ENCODE results near the gene CD58.
A peak's percentile ranks its signal among the peaks of the same experiment; 100 is the strongest.
"Not testable (repeated sequence)": the region's sequence is repeated elsewhere in the genome, so short reads cannot be mapped to it uniquely, and the experiment has no call there.

Gene CD58

GRCh38 chr1:116593401-116593800, 22.6 kb upstream of the CD58 start:
- DNase-seq (ENCODE audit: low read depth in 2 of 2), result not testable (repeated sequence)

GRCh38 chr1:116591951-116592605, 21.3 kb upstream of the CD58 start:
- DNase-seq (ENCODE audit: low read depth in 2 of 2), result not testable (repeated sequence)

- not testable (repeated sequence) for DNase-seq (ENCODE audit: low read depth in 2 of 2)
Observed at GRCh38 chr1:116591006-116591950, 20.5 kb upstream of the CD58 start.

GRCh38 chr1:116590359-116591005, 19.7 kb upstream of the CD58 start:
- DNase-seq (ENCODE audit: low read depth in 2 of 2), result not testable (repeated sequence)

- not testable (repeated sequence) for DNase-seq (ENCODE audit: low read depth in 2 of 2)
Observed at GRCh38 chr1:116589101-116589735, 18.4 kb upstream of the CD58 start.

GRCh38 chr1:116587501-116588227, 16.8 kb upstream of the CD58 start:
- no peak for DNase-seq (ENCODE audit: low read depth in 2 of 2)

GRCh38 chr1:116586741-116587143, 15.9 kb upstream of the CD58 start:
- no peak for DNase-seq (ENCODE audit: low read depth in 2 of 2)

- DNase-seq (ENCODE audit: low read depth in 2 of 2), result no peak
Observed at GRCh38 chr1:116585886-116586285, 15.1 kb upstream of the CD58 start.

GRCh38 chr1:116581323-116581885, 10.6 kb upstream of the CD58 start:
- no peak for DNase-seq (ENCODE audit: low read depth in 2 of 2)

GRCh38 chr1:116580446-116581322, 9.9 kb upstream of the CD58 start:
- no peak for DNase-seq (ENCODE audit: low read depth in 2 of 2)

- no peak for DNase-seq (ENCODE audit: low read depth in 2 of 2)
Observed at GRCh38 chr1:116579259-116579875, 8.5 kb upstream of the CD58 start.

GRCh38 chr1:116578581-116578980, 7.8 kb upstream of the CD58 start:
- no peak for DNase-seq (ENCODE audit: low read depth in 2 of 2)

- DNase-seq (ENCODE audit: low read depth in 2 of 2), result no peak
Observed at GRCh38 chr1:116577759-116578314, 7.0 kb upstream of the CD58 start.

- peak in 1 of 2 donors; percentile 30 for DNase-seq (ENCODE audit: low read depth in 2 of 2)
Observed at GRCh38 chr1:116574581-116575291, 3.9 kb upstream of the CD58 start.

GRCh38 chr1:116573431-116574095, 2.7 kb upstream of the CD58 start:
- no peak for DNase-seq (ENCODE audit: low read depth in 2 of 2)

- no peak for DNase-seq (ENCODE audit: low read depth in 2 of 2)
Observed at GRCh38 chr1:116572771-116573430, 2.1 kb upstream of the CD58 start.

GRCh38 chr1:116572099-116572498, 1.3 kb upstream of the CD58 start:
- no peak for DNase-seq (ENCODE audit: low read depth in 2 of 2)

All from stimulated activated CD8-positive, alpha-beta memory T cell treated with anti-CD3 and anti-CD28 coated beads, Interleukin-7, amount 100 ng/mL, for 1 hour (primary cell).